Tongue (tissue), 2 donors: Measurements from ENCODE around the gene CA10. TPM values are rescaled to one million over a fixed set of nuclear protein-coding genes. Genes with fewer than 3 reads are reported as not detected.

Experiments
- DNase-seq: peaks from one replicate; pipeline ENCODE4 v3.0.0-alpha.2; 2015
- total RNA-seq: library from RNA; depleted of rRNA; stranded (reverse); fragments of >200 nt; gene quantifications from one replicate; pipeline ENCODE4 v1.2.3, GENCODE V29; 2014

The CA10 gene
- total RNA-seq, 1 donor from 2014 or later: 1.2 TPM

GRCh38 chr17:51645056-51645455 lies 513.5 kb downstream of the CA10 start:
- no peak for DNase-seq

GRCh38 chr17:51643702-51644490 lies 514.6 kb downstream of the CA10 start:
- DNase-seq: no peak

GRCh38 chr17:51642029-51642428 lies 516.5 kb downstream of the CA10 start:
- no peak for DNase-seq

- no peak for DNase-seq
Measured at GRCh38 chr17:51640108-51640622, 518.3 kb downstream of the CA10 start.

- DNase-seq: no peak
Measured at GRCh38 chr17:51638971-51639370, 519.5 kb downstream of the CA10 start.

GRCh38 chr17:51636291-51636690 lies 522.2 kb downstream of the CA10 start:
- no peak for DNase-seq

GRCh38 chr17:51630101-51630671 lies 528.3 kb downstream of the CA10 start:
- peak; percentile 20 for DNase-seq

- no peak for DNase-seq
Measured at GRCh38 chr17:51629232-51629631, 529.3 kb downstream of the CA10 start.

GRCh38 chr17:51627779-51628178 lies 530.7 kb downstream of the CA10 start:
- no peak for DNase-seq

GRCh38 chr17:51618476-51618875 lies 540.0 kb downstream of the CA10 start:
- DNase-seq: peak; percentile 67

- peak; percentile 74 for DNase-seq
Measured at GRCh38 chr17:51617986-51618385, 540.5 kb downstream of the CA10 start.

- no peak for DNase-seq
Measured at GRCh38 chr17:51613255-51613654, 545.3 kb downstream of the CA10 start.

- DNase-seq: no peak
Measured at GRCh38 chr17:51612692-51613091, 545.8 kb downstream of the CA10 start.

GRCh38 chr17:51611585-51611984 lies 546.9 kb downstream of the CA10 start:
- DNase-seq: peak; percentile 31

- DNase-seq: no peak
Measured at GRCh38 chr17:51610834-51611233, 547.7 kb downstream of the CA10 start.

- DNase-seq: no peak
Measured at GRCh38 chr17:51610155-51610554, 548.4 kb downstream of the CA10 start.

GRCh38 chr17:51608251-51608933 lies 550.1 kb downstream of the CA10 start:
- no peak for DNase-seq

- no peak for DNase-seq
Measured at GRCh38 chr17:51607512-51607911, 551.0 kb downstream of the CA10 start.

GRCh38 chr17:51604299-51605020 lies 554.1 kb downstream of the CA10 start:
- no peak for DNase-seq

GRCh38 chr17:51601622-51602261 lies 556.8 kb downstream of the CA10 start:
- DNase-seq: no peak

- no peak for DNase-seq
Measured at GRCh38 chr17:51598824-51599223, 559.7 kb downstream of the CA10 start.

- no peak for DNase-seq
Measured at GRCh38 chr17:51597345-51597744, 561.2 kb downstream of the CA10 start.
